Hindlimb muscle (tissue), 1 donor: ENCODE data around the gene CDC42EP4. TPM values are rescaled to one million over a fixed set of nuclear protein-coding genes. Genes with fewer than 3 reads are reported as not detected.

ENCODE experiments used
- DNase-seq: peaks from one replicate; pipeline ENCODE4 v3.0.0-alpha.2; 2013
- polyA plus RNA-seq: library from polyadenylated mRNA; unstranded; fragments of 120-200 nt; gene quantifications from one replicate; pipeline ENCODE4 v1.2.1, GENCODE V29; 2013; ENCODE audit not compliant: insufficient read length

The CDC42EP4 gene
- polyA plus RNA-seq, 1 donor: 21.5 TPM

DNA sequence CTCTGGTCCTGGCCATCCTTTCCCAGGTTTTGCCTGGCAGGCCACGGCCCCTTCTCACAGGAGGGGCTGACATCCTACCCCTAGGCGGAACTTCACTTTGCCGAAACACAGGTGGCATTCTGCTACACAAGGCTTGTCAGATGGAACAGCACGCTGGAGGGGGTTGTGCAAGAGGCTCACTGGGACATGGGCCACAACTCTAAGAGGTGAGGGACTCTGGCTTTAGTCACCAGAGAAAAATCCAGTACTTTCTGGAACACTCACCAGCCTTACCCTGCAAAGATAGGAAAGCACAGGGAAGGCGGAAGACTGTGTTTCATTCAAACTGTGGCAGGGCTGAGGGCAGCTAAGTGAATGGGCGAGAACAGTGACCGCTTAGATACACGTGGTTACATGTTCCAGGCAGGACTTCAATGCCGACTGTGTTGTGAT lies 18.3 kb downstream of the CDC42EP4 start:
- no peak for DNase-seq

DNA sequence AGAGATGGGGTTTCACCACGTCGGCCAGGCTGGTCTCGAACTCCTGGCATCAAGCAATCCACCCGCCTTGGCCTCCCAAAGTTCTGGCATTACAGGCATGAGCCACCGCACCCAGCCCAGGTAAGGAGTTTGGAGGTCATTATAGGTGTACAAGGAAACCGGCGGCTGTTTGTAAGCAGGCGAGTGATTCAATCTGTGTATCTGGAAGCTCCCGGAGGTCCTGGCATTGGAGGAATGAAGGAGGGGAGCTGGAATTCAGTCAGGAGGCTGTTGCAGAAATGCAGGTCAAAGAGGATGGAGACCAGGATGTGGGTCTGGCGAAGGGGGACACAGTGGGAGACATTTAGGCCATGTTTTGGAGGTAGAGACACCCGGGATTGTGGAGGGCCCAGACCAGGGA lies 18.8 kb downstream of the CDC42EP4 start:
- DNase-seq: no peak

DNA sequence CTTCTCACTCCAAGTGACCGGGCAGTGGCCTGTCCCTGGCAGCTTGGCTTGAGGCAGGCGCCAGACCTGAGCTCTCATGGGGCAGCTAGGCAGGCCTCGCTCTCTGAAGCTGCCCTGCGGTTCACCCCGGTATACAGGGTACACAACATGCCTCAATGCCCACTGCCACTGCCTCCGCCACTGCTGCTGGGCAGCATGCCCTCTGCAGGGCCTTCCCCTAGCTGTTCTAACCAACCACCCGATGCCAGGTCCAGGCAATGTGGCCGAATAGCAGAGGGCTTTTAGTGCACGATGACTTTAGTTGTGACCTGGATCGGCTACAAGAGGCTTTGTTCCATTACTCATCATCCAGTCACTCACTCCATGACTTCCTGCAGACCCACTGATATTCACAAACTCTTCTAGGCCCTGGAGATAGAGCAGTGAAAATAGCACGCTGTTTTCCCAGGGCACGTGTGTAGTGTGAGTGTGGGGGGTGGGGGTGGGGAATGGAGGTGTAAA lies 19.7 kb downstream of the CDC42EP4 start:
- DNase-seq: no peak

DNA sequence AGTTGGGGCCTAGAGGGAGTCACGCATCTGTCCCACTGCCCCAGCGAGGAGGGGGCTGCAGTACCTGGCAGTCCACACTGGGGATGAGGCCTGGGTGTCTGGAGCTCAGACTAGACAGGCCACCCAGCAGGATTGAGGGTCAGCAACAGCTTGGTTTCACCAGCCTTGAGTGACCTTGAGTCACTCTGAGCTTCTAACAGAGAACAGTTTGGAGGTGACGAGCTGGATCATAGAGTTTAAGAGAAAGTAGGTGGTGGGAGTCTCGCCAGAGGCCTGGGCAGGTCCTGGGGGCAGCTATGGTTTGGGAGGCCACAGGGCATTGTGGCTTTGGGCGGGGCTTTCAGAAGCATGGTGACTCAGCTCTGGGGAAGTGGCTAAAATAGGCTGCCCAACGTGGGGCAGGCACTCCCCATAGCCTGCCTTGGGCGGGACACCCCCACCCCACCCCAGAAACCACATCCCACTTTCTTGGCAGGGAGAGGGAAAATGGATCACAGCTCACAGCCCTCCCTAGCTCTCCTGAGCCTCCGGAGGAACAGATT lies 20.5 kb downstream of the CDC42EP4 start:
- DNase-seq: no peak

DNA sequence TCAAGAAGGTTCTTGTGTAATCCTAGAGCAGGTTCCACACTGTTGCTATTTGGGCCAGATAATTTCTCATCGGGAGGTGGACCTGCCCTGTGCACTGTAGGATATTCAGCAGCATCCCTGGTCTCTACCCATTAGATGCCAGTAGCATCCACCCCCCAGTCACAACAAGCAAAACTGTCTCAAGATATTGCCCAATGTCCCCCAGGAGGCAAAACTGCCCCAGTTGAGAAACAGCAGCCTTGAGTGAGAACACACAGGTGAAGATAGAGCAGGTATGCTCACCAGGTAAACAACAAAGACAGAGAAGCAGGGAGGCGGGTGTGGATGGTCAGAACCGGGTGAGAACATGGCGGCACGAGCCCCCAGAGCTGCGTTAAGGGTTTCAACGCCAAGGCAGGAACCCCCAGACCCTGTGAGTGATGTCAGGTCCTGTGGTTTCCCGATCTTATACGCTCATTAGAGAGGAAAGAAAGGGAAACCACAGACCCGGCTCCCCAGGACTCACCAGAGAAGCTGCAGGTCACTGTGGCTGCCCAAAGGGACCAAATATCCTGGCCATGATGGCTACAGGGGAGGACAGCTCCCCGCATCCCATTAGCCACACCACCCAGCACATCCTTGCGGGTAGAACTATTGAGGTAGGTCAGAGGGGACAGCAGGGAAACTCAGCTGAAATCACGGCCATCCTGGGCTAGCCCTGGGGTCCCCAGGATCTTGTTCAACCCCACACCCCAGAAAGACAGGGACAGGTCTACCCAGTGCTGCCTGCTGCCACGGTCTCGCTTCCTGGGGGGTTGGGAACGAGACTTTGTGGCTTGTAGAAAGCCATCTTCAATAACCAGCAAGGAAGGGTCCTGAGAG lies 21.2 kb downstream of the CDC42EP4 start:
- DNase-seq: no peak

DNA sequence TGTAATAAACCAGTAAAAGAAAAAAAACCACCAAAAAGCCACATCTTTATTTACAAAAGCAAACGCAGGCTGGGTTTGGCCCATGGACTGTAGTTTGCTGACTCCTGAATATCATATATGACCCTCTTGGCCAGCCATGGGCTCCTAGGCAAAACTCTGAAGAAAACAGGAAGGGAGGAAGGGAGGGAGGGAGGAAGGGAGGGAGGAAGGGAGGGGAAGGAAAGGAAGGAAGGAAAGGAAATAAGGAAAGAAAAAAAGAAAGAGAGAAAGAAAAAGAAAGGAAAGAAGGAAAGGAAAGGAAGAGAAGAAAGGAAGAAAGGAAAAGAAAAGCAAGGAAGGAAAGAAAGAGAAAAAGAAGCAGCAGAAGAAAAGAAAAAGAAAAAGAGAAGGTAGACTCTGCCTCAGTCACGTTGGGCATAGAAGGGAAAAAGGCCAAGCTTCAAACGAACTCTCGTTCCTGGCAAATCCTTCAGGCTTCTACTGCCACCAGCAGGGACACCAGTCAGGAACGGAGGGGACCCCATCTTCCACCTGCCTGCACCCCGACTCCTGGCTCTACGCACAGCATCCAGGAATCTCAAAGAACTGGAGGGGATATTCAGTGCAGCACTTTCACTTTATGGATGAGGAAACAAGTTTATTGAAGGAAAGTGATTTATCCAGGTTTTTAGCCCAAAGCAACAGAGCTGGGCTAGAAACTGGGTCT lies 22.1 kb downstream of the CDC42EP4 start:
- DNase-seq: no peak

DNA sequence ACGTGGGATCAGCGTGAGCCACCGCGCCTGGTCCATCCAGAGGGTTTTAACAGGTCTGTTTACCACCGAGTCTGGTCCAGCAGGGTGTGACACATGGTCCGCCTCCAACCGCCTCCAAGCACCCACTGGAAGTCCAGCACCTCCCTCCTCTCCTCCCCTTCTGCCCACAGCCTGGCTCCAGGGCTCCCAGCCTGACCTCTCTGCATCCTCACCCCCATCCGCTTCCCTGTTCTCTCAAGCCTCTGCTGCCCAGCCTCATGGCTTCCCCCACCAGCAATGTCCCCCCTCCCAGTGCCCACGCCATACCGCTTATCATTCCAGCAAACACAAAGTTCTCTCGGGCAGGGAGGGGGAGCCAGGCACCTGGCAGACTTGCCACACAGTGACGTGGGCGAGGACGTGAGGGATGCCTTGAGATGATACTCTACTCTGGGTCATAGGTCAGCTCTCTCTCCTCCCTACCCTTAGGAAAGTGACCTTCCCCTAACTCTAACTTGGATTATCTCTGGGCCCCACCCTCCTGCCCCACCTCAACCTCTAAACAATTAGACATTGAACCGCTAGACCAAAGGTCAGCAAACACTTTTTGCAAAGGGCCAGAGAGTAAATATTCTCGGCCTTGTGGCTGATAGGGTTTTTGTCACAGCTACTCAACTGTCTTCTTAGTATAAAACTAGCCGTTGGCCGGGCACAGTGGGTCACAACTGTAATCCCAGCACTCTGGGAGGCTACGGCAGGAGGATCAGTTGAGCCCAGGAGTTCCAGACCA lies 23.1 kb downstream of the CDC42EP4 start:
- no peak for DNase-seq

DNA sequence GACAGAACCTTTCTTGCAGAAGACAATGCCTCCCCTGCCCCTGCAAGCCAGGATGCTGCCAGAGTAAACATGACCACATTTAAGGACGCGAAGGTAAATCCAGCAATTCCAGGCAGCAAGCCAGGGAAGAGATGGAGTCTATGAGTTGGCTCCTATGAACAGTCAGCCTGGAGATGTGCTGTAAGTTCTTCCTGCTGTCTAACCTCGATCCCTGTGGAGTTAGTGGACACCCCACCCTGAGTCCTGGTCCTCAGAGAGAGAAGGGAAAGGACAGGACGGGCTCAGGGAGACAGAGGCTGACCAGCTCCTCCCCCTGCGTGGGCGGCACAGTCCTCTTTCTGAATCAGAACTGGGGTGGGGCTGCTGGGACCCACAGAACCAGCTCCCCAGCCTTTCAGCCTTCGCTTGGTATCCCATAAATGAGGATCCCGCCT lies 24.9 kb downstream of the CDC42EP4 start:
- no peak for DNase-seq

DNA sequence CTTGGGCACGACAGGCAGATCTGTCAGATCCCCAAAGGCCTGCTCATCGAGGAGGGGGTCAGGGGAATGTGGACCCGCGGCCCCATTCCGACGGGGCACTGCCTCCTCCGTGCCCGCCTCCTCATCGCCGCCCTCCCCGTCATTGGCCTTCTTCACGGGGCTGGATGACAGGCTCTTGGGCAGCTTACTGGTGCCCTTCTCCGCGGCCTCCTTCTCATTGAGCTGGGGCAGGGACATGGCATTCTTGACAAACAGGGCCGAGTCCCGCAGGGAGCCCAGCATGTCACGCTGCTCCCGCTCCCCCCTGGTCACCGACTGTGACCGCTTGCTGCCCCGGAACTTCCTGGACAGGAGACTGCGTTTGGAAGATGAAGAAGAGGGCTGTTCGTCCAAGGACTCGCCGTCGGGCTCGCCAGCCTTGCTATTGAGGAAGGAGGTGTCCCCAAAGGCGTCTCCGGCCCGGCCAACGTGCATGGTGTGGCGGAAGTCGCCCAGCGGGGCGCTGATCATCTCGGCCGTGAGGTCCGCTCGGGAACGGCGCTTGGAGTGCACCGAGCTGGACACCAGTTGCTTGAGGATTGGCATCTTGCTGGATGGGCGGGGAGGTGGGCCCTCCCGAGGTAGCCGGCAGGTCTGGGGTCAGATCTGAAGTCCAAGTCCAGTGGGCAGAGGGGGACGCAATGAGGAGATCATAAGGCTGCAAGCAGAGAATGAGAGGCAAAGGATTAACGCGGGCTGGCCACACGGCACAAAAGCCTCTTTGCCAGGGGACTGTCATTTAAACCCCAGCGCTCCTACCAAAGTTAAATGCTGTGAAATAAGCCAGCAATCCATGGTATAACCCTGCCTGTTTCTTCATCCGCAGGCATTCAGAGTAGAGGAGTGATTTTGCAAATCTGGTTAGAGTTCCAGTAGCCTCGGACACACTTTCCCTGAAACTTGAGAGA lies 25.6 kb downstream of the CDC42EP4 start:
- DNase-seq: no peak

DNA sequence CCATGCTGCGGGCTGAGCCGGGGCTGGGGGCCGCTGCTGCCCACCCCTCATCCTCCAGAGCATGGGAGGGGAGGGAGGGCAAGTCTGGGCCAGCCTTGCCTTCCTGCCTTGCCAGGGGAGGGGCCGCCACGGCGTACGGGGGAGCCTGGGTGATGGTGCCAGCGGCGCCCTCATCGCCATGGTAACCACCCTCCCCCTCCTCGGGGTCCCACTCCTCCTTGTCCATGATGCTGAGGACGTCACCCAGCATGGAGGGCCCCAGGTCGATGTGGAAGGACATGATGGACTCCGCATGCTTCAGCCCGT lies 26.2 kb downstream of the CDC42EP4 start:
- no peak for DNase-seq

DNA sequence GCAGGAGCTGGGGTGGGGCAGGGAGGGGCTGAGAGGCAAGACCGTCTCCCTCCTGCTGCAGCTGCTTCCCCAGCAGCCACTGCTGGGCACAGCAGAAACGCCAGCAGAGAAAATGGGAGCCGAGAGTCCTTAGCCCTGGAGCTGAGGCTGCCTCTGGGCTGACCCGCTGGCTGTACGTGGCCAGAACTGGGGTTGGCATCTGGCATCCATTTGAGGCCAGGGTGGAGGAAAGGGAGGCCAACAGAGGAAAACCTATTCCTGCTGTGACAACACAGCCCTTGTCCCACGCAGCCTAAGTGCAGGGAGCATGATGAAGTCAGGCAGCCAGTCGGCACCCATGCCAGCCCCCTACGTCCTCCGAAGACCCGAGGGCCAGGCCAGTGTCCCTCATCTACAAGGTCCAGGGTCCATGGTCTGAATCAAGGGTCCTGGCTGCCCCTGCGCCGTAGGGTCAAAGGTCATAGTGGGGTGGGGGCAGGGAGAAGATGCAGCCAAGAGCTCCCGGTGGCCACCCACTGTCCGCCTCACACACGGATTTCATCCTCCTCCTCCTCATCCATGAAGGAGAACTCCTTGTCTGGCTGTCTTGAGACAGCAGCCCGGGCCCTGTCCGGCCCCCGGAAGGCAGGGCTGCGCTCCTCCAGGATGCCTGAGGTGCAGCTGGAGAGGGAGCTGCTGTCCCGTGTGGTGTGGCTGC lies 26.7 kb downstream of the CDC42EP4 start:
- DNase-seq: no peak

DNA sequence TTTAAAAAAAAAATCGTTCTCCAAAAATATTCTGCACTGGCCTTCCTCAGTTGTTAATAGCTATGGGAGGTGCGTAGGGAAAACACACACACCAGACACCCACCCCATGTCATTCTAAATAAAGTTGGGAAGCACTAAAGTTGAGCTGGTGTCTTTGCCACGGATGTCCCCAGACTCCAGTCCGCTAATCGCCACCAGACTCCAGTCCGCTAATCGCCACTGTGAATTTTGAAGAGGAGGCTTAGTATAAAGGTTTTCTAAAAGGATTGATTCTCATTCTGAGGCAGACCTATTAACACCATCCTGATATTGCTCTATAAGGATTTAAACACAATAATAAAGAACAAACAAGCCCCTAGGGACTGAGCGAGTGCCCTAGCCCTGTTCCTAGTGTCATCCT lies 27.4 kb downstream of the CDC42EP4 start:
- no peak for DNase-seq

DNA sequence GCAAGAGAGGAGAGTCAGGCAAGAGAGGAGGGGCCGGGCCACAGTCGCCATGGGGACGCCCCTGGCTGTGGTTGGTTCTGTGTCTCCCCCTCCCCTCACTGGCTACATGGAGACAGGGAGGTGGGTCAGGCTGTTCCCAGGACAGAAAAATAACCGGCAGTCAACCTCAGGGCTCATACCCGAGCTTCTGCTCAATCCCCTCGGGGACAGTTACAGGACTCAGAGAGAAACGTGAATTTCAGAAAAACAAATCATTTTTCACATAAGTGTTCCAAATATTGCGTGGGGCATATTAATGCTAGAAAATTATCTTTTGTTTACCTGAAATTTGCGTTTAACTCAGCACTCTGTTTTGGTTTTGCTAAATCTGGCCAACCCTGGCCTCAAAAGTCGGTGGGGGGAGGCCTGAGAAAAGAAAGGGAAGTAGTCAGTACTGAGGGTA lies 27.9 kb downstream of the CDC42EP4 start:
- peak; percentile 33 for DNase-seq

DNA sequence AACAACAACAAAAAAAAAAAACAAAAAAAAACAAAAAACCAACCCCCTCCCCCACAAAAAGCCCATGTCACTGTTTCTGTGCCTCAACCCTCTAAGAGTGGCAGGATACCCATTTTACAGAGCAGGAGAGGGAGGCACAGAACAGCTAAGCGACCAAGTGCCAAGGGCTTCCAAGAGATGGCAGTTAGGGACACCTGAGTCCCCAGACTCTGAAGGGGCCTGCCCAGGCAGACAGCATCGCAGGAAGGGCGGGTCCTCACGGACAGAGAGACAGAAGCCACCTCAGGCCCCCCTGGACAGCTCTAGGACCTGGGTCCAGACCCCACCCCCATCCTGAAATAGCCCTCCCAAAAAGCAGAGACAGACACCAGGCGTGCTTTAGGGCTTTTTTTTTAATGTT lies 28.6 kb downstream of the CDC42EP4 start:
- DNase-seq: no peak

DNA sequence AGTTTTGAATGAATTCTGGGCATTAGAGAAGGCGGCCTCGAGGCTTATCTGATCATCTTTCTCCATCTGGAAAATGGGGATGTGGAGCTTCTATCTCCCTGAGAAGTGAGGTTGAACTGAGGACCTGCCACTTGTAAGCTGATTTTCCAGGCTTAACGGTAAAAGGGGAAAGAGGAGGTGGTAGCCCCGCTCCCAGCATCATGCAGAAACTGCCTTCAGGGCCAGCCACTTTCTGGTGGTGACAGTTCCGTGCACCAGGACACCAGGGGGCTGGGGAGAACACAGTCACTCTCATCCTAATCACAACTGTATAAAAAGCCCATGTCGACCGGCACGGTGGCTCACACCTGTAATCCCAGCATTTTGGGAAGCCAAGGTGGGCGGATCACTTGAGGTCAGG lies 29.2 kb downstream of the CDC42EP4 start:
- no peak for DNase-seq

DNA sequence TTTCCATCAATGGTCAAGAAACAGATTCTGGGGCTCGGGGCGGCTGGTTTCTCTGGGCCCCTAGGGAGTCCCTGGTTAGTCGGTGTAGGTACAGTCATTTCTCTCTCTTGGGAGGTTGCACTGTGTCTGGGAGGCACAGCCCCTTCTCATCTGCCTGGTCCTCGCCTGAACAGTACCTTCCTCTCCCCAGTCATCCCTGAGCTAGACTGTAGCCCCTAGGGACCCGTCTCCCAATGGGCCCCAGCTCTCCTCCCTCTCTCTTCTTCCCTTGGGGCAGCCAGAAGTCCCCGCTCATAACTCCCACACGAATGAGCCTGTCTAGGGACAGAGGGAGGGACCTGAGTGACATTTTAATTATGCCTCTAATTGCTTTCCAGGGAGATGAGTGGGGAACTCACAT lies 29.9 kb downstream of the CDC42EP4 start:
- DNase-seq: no peak

DNA sequence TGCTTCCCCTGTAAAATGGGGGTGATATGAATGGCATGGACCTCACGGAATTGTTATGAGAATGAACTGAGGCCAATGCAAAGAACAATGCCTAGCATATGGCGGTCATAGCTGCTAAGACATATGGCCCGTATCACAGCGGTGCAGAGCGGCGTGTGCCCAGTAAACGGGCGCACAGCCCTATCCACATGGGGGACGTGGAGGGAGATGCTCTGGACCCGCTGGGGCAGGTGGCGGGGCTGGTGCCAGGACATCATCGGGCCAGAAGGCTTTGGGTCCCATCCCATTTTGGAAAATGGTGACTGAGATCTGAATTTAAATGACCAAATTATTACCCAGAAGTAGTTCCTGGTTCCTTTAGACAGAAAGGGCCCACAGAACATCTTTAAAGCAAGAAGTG lies 31.6 kb downstream of the CDC42EP4 start:
- DNase-seq: no peak

DNA sequence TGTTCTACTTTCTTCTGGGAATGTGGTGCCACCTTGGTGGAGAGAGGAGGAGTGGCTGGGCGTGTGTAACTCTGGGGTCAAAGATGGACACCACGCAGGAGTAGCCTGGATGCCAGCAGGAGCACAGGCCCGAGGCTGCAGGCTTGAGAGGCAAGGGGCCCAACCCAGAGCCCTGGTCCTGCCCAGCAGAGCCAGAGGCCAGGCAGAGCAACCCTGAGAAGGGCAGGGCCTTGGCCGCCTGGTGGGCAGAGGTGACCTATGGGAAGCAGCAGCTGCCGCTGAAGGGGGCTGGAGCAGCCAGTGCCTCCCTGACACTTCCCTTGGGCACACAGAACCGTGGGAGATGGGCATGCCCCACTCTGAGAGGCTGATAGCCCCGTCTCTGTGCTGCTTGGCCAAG lies 32.1 kb downstream of the CDC42EP4 start:
- DNase-seq: no peak

DNA sequence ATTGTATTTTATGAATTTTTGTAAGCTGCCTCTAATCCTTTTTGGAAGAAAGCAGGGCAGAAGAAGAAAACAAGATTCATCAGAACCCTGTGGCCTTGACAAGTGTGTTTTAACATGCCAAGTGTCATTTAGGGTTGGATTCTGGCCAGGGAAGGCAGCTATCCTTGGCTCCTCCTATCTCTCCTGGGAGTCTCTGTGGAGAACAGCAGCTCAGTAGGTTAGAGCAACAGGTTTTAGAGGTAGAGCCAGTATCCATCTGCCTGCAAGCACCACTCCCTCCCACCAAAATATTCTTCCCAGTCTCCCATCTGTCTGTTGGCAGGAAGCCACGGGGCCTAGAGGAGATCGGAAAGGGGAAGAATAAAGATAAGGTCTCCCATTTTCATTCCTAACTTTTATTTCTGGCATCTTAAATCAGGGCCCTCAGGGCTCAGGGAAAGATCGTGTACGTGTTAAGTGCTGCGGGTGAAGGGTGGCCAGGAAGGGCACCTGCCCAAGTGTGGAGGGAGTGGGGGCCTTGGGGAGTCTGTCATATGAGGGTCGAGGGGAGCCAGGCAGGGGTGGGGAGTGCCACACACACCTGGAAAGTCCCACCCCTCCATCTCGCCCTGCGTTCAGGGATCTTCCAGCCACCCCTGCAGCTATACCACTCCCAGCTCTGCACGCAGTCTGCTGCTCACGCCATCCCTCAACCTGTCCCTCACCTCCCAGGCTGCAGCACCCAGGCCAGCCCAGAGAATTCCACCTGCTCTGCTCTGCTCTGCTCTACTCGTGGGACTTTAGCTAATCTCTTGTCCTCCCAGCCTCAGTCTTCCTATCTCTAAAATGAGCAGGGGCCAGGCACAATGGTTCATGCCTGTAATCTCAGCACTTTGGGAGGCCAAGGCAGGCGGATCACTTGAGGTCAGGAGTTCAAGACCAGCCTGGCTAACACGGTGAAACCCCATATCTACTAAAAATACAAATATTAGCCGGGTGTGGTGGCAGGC lies 33.0 kb downstream of the CDC42EP4 start:
- peak; percentile 43 for DNase-seq

DNA sequence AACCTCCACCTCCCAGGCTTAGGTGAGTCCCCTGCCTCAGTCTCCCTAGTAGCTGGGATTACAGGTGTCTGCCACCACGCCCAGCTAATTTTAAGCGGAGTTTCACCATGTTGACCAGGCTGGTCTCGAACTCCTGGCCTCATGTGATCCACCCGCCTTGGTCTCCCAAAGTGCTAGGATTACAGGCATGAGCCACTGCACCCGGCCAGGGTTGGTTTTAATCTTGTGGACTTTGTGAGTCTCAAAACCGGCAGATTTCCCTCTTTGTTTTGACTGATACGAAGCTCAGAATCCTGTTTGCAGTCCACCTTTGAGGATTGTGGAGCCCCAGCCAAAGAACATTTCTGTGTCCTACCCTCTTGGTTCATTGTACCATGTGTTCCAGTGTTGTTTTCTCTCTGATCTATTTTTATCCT lies 33.7 kb downstream of the CDC42EP4 start:
- DNase-seq: no peak
